ENCODE results near the gene SF3A2.

DNA sequence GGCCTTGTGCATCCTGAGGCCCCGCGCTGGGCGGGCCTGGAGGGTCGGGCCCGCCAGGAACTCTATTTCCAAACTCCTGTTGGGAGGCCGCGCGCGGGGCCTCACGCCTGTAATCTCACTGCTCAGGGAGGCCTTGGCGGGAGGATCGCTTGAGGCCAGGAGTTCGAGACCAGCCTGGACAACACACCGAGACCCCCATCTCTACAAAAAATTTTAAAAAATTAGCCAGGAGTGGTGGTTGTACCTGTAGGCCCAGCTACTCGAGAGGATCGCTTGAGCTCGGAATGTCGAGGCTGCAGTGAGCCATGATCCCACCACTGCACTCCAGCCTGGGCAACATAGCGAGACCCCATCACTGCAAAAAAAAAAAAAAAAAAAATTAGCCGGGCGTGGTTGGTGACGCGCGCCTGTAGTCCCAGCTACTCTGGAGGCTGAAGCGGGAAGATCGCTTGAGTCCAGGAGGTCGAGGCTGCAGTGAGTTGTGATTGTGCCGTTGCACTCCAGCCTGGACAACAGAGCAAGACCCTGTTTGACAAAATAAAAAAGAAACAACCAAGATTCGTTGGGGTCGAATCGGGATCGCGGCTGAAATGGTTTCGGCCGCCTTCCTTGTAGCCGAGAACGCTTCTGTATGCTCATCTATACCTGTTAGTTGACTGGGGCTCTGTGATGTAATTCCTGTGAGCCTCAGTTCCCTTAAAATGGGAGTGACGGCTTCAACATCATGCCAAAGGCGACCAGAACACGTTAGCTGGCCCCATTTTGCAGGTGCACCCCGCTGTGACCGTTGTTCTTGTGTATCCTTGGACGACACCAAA is 636 bp downstream of the SF3A2 start:
- TF ChIP-seq, protein P1, sequence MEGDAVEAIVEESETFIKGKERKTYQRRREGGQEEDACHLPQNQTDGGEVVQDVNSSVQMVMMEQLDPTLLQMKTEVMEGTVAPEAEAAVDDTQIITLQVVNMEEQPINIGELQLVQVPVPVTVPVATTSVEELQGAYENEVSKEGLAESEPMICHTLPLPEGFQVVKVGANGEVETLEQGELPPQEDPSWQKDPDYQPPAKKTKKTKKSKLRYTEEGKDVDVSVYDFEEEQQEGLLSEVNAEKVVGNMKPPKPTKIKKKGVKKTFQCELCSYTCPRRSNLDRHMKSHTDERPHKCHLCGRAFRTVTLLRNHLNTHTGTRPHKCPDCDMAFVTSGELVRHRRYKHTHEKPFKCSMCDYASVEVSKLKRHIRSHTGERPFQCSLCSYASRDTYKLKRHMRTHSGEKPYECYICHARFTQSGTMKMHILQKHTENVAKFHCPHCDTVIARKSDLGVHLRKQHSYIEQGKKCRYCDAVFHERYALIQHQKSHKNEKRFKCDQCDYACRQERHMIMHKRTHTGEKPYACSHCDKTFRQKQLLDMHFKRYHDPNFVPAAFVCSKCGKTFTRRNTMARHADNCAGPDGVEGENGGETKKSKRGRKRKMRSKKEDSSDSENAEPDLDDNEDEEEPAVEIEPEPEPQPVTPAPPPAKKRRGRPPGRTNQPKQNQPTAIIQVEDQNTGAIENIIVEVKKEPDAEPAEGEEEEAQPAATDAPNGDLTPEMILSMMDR (IDR thresholded peaks at IDR 0.05) = no peak
- TF ChIP-seq POLR2A (IDR thresholded peaks at IDR 0.05) = no peak
